Measurements from ENCODE around the gene LAMA5.

The LAMA5 gene

DNA sequence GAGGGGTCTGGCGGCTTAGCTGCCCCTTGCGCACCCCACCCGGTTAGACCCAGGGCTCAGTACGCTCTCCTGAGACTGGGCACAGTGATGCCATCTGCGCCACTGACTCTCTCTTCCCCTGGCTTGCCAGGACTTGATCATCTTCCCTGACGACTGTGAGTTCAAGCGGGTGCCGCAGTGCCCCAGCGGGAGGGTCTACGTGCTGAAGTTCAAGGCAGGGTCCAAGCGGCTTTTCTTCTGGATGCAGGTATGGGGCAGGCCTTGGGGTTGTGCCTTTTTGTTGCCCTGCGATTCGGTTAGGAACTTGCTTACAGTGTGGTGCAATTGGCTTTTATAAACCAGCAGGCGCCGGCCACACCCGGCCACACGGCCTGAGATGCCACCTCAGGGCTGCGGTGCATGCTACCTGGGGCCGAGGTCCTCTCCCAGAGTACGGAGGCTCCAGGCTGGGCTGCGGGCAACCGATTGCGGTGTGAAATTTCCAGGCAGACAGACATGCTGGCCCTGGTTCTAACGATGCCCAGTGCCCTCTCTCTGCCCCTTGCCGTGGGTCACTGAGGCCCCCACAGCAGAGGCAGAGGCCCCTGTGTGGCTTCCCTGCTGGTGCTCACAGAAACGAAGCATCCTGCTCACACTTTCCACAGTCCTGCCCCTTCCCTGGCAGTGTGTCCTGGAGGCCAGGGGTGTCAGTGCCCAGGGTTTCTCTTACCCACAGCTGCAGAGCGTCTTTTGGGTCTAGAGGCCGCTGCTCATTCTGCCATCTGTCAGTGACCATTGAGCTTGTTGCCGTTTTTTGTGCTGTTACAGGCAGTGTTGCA lies 62.6 kb downstream of the LAMA5 start:
- Histone ChIP-seq H4K20me1 (ENCODE audit: insufficient read depth) (peaks cover 22% of the 10 kb centered on the region), H3K4me3 (IDR thresholded peaks at IDR 0.05; ENCODE audit: insufficient read depth, low read depth, low read length) (no peak overlapping the region), H3K4me1 (ENCODE audit: low read depth, poor library complexity, severe bottlenecking) (peaks cover 15% of the 10 kb centered on the region), H2AFZ (ENCODE audit: low read depth) (no peak overlapping the region), H3K4me2 (peak overlapping the region; percentile 99), H3K27me3 (ENCODE audit: insufficient read depth, low read depth) (no peaks in the 10 kb centered on the region), H3K36me3 (ENCODE audit: insufficient read depth) (peaks cover 23% of the 10 kb centered on the region; the same call in 1 of the 2 replicates), H3K9ac (peak overlapping the region; percentile 97; the same call in 1 of the 2 replicates), H3K79me2 (ENCODE audit: insufficient read depth, low read depth) (peaks cover 38% of the 10 kb centered on the region), H3K27ac (no peak overlapping the region; the same call in 1 of the 2 replicates)
- TF ChIP-seq, protein P1, sequence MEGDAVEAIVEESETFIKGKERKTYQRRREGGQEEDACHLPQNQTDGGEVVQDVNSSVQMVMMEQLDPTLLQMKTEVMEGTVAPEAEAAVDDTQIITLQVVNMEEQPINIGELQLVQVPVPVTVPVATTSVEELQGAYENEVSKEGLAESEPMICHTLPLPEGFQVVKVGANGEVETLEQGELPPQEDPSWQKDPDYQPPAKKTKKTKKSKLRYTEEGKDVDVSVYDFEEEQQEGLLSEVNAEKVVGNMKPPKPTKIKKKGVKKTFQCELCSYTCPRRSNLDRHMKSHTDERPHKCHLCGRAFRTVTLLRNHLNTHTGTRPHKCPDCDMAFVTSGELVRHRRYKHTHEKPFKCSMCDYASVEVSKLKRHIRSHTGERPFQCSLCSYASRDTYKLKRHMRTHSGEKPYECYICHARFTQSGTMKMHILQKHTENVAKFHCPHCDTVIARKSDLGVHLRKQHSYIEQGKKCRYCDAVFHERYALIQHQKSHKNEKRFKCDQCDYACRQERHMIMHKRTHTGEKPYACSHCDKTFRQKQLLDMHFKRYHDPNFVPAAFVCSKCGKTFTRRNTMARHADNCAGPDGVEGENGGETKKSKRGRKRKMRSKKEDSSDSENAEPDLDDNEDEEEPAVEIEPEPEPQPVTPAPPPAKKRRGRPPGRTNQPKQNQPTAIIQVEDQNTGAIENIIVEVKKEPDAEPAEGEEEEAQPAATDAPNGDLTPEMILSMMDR (conservative IDR thresholded peaks at IDR 0.05; ENCODE audit: low read depth, low read length) = no peak

DNA sequence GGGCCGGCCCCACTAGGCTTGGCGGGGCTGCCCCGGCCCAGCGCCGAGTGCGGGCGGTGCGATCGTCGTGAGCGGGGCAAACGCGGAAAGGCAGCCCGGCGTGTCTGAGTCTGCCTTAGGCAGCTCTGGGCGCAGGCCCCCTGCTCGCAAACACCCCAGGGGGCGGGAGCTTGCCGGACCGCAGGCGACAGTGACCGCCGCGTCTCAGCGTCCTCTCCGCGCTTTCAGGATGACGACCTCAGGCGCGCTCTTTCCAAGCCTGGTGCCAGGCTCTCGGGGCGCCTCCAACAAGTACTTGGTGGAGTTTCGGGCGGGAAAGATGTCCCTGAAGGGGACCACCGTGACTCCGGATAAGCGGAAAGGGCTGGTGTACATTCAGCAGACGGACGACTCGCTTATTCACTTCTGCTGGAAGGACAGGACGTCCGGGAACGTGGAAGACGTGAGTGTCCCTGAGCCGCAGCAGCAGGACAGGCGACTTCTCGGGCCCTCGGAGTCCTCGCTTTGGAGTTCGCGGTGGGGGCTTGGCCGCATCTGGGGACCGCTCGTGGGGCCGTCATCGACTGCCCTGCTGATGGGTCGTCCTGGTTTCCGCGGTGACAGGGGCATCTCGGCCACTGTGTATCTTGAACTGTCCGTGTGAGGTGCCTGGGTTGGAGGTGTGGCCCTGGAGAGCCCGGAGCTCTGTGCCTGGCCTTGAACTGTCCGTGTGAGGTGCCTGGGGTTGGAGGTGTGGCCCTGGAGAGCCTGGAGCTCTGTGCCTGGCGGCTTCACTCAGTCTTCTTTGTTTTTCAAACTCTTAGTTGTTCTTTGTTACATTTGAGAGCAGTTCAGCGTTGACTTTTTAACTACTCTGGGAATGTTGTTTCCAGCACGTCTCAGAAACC lies 63.5 kb downstream of the LAMA5 start:
- peaks cover 22% of the 10 kb centered on the region for H4K20me1 ChIP-seq (ENCODE audit: insufficient read depth)
- TF ChIP-seq, protein P1 (conservative IDR thresholded peaks at IDR 0.05; ENCODE audit: low read depth, low read length) = no peak
- peaks cover 38% of the 10 kb centered on the region for H3K79me2 ChIP-seq (ENCODE audit: insufficient read depth, low read depth)

DNA sequence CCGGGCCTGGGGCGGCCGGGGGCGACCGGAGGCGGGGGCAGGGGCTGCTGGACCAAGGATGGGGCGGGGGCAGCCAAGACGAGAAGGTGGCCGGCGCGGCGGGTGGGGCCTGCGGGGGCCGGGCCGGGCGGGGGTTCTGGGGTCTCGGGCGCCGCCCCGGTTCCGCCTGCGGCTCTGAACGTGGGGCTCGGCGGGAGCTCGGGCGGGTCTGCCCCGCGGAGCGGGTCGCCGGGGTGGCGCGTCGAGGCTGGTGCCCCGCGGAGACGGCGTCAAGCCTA lies 64.1 kb downstream of the LAMA5 start:
- H3K4me2 ChIP-seq = no peak overlapping the region; the same call in 1 of the 2 replicates
- TF ChIP-seq, protein P1 (conservative IDR thresholded peaks at IDR 0.05; ENCODE audit: low read depth, low read length) = no peak

More for the DNA sequence above, 63.5 kb downstream of the LAMA5 start:
- H3K9ac ChIP-seq = peak overlapping the region; percentile 97; the same call in 1 of the 2 replicates
- H3K27ac ChIP-seq = peak overlapping the region; percentile 98; the same call in 1 of the 2 replicates
- H2AFZ ChIP-seq (ENCODE audit: low read depth) = no peak overlapping the region
- no peak overlapping the region for H3K4me3 ChIP-seq (IDR thresholded peaks at IDR 0.05; ENCODE audit: insufficient read depth, low read depth, low read length)
- H3K36me3 ChIP-seq (ENCODE audit: insufficient read depth) = peaks cover 23% of the 10 kb centered on the region; the same call in 1 of the 2 replicates
- no peaks in the 10 kb centered on the region for H3K27me3 ChIP-seq (ENCODE audit: insufficient read depth, low read depth)
- peaks cover 15% of the 10 kb centered on the region for H3K4me1 ChIP-seq (ENCODE audit: low read depth, poor library complexity, severe bottlenecking)
- peak overlapping the region; percentile 99 for H3K4me2 ChIP-seq

DNA sequence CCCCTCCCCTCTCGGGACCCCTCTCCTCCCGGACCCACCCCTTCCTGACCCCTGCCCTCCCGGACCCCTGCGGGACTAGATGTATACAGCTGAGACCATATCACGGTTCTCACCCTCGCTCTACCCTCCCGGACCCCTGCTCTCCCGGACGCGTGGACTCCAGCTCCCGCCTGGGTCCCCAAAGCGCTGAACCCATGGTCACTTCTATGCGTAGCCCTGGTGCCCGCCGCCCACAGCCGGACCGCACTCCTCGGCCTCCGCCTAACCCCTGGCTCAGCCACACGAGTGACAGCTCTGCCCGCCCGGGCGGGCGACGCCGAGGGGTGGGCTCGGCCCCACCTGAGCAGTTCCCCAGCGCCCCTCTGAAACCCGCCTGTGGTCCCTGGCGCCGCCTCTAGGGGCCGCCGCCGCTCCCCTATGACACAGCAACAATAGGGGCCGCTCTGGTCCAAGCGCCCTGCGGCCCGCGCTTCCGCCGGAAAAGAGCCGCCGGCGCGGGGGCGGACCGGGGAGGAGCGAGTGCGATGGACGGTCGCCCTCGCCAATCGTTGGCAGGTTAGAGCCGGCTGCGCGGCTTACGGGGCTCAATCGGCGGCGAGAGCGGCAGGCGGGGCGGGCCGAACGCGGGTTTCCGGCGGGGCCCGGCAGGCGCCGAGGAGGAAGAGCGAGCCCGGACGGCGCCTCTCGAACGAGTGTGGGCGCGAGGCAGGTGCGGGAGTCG lies 64.6 kb downstream of the LAMA5 start, which contains the start of gene ADRM1:
Gene ADRM1, plus strand, starts transcription at position 657 of the 721 bp plus-strand sequence. CDS start 572 bp downstream, outside the sequence.
- peaks cover 22% of the 10 kb centered on the region for H4K20me1 ChIP-seq (ENCODE audit: insufficient read depth)

More for the DNA sequence above, 64.1 kb downstream of the LAMA5 start:
- Histone ChIP-seq H3K9ac (peak overlapping the region; percentile 97; the same call in 1 of the 2 replicates), H3K79me2 (ENCODE audit: insufficient read depth, low read depth) (peaks cover 38% of the 10 kb centered on the region), H3K27ac (peak overlapping the region; percentile 98; the same call in 1 of the 2 replicates), H3K36me3 (ENCODE audit: insufficient read depth) (peaks cover 23% of the 10 kb centered on the region; the same call in 1 of the 2 replicates), H3K27me3 (ENCODE audit: insufficient read depth, low read depth) (no peaks in the 10 kb centered on the region), H4K20me1 (ENCODE audit: insufficient read depth) (peaks cover 22% of the 10 kb centered on the region), H3K4me3 (IDR thresholded peaks at IDR 0.05; ENCODE audit: insufficient read depth, low read depth, low read length) (no peak overlapping the region), H2AFZ (ENCODE audit: low read depth) (no peak overlapping the region), H3K4me1 (ENCODE audit: low read depth, poor library complexity, severe bottlenecking) (peaks cover 15% of the 10 kb centered on the region)

More for the DNA sequence above, 64.6 kb downstream of the LAMA5 start, which contains the start of gene ADRM1:
- H3K4me2 ChIP-seq = peak within 1 kb of the TSS; percentile 99
- no peaks in the 10 kb centered on the region for H3K27me3 ChIP-seq (ENCODE audit: insufficient read depth, low read depth)
- H3K79me2 ChIP-seq (ENCODE audit: insufficient read depth, low read depth) = peaks cover 38% of the 10 kb centered on the region
- peak within 1 kb of the TSS; percentile 98 for H3K27ac ChIP-seq
- H3K36me3 ChIP-seq (ENCODE audit: insufficient read depth) = peaks cover 23% of the 10 kb centered on the region; the same call in 1 of the 2 replicates
- TF ChIP-seq, protein P1 (conservative IDR thresholded peaks at IDR 0.05; ENCODE audit: low read depth, low read length) = peak; percentile 76
- H3K4me3 ChIP-seq (IDR thresholded peaks at IDR 0.05; ENCODE audit: insufficient read depth, low read depth, low read length) = no peak within 1 kb of the TSS
- H3K4me1 ChIP-seq (ENCODE audit: low read depth, poor library complexity, severe bottlenecking) = peaks cover 15% of the 10 kb centered on the region
- peak within 1 kb of the TSS; percentile 100 for H2AFZ ChIP-seq (ENCODE audit: low read depth)
- H3K9ac ChIP-seq = peak within 1 kb of the TSS; percentile 97
